Endothelial cell of umbilical vein (primary cell): ENCODE measurements around the gene MYOG. TPM values are rescaled to one million over a fixed set of nuclear protein-coding genes. Genes with fewer than 3 reads are reported as not detected.

Experiments used
- BruUV-seq: library from RNA; stranded (reverse); fragments of 400-500 nt; replicated peaks from 2 replicates; lab custom pipeline; 2021; lab: Mats Ljungman, UMichigan
- CTCF ChIA-PET: fragments of 300-600, 350-600 bp; sonication (Branson Sonifier 250); formaldehyde crosslinking; loops from one replicate; lab custom pipeline; 2021; ENCODE audit warnings: antibody characterized with exemption, inconsistent platforms; lab: Charles Lee
- POLR2A ChIA-PET: fragments of 300-600, 350-600 bp; sonication (Branson Sonifier 250); formaldehyde crosslinking; loops from one replicate; lab custom pipeline; 2021; ENCODE audit warnings: antibody characterized with exemption, inconsistent platforms; lab: Charles Lee
- DNase-seq: peaks from one replicate; pipeline ENCODE4 v3.0.0-alpha.2; 2011; ENCODE audit warnings: low read depth, low spot score
- FAIRE-seq: peaks from 2 replicates; lab custom pipeline; 2011; peaks lifted over from hg19 to GRCh38; lab: Jason Lieb, UNC
- H2AFZ ChIP-seq: 2 replicates; pipeline ENCODE4 v1.6.0; 2012; ENCODE audit warnings: low read depth, low read length, control low read depth, inconsistent platforms
- H3K27ac ChIP-seq: 2 replicates; pipeline ENCODE4 v1.5.1; 2011; ENCODE audit warnings: low read depth, mild to moderate bottlenecking, control low read depth, low read length, moderate library complexity; ENCODE audit not compliant: insufficient read depth
- H3K27me3 ChIP-seq, 2 experiments: 2 replicates each; pipeline versions ENCODE4 v1.6.0 to v1.6.1; 2011; ENCODE audit warnings: low read length in 2 of 2, mixed read lengths in 1 of 2; ENCODE audit not compliant: control insufficient read depth in 2 of 2, insufficient read depth in 2 of 2
- H3K36me3 ChIP-seq, 2 experiments: 2 replicates in 1 of 2; 3 replicates in 1 of 2; pipeline ENCODE4 v1.5.1; 2011; ENCODE audit warnings: low read length in 2 of 2, mild to moderate bottlenecking in 1 of 2, moderate library complexity in 1 of 2; ENCODE audit not compliant: control insufficient read depth in 2 of 2, insufficient read depth in 2 of 2; ENCODE audit errors: extremely low read depth in 1 of 2
- H3K4me1 ChIP-seq: 3 replicates; pipeline ENCODE4 v1.5.1; 2011; ENCODE audit warnings: mild to moderate bottlenecking, low read length; ENCODE audit not compliant: control insufficient read depth, insufficient read depth; ENCODE audit errors: extremely low read depth
- H3K4me2 ChIP-seq: 2 replicates; pipeline ENCODE4 v1.6.1; 2011; ENCODE audit warnings: low read length, control low read depth, mixed read lengths; ENCODE audit not compliant: insufficient read depth
- H3K4me3 ChIP-seq, 3 experiments: fragments of 200-600 bp in 1 of 3; sonication (generic), shearing (Covaris generic) in 1 of 3; replicated peaks in 1 of 3; 2 replicates each; pipeline ENCODE4 v1.5.1; 2011 to 2016; ENCODE audit warnings: control low read depth in 3 of 3, low read length in 3 of 3, mild to moderate bottlenecking in 2 of 3, inconsistent platforms in 1 of 3, low read depth in 1 of 3, moderate library complexity in 1 of 3; ENCODE audit not compliant: insufficient read depth in 1 of 3
- H3K79me2 ChIP-seq: 2 replicates; pipeline ENCODE4 v1.6.0; 2012; ENCODE audit warnings: low read length, inconsistent platforms; ENCODE audit not compliant: control insufficient read depth, insufficient read depth
- H3K9ac ChIP-seq: replicated peaks from 2 replicates; pipeline ENCODE3; 2011; ENCODE audit warnings: low read length, control low read depth; ENCODE audit not compliant: insufficient read depth; ENCODE audit errors: extremely low read depth
- H3K9me1 ChIP-seq: replicated peaks from 3 replicates; pipeline ENCODE4 v1.6.0; 2011; ENCODE audit warnings: mild to moderate bottlenecking, low read length; ENCODE audit not compliant: control insufficient read depth, insufficient read depth; ENCODE audit errors: extremely low read depth
- H3K9me3 ChIP-seq: replicated peaks from 2 replicates; pipeline ENCODE4 v1.5.1; 2012; ENCODE audit warnings: low read length, inconsistent platforms; ENCODE audit not compliant: control insufficient read depth, insufficient read depth
- H4K20me1 ChIP-seq: replicated peaks from 2 replicates; pipeline ENCODE3; 2011; ENCODE audit warnings: mild to moderate bottlenecking, low read length; ENCODE audit not compliant: control insufficient read depth, insufficient read depth; ENCODE audit errors: extremely low read depth
- EZH2 ChIP-seq: IDR thresholded peaks from 2 replicates; pipeline ENCODE4 v1.6.1; 2012; ENCODE audit warnings: borderline replicate concordance, low read depth, mild to moderate bottlenecking, moderate library complexity, low read length, inconsistent platforms; ENCODE audit not compliant: severe bottlenecking
- FOS ChIP-seq: IDR thresholded peaks from 2 replicates; pipeline ENCODE4 v1.6.1; 2011; ENCODE audit warnings: mild to moderate bottlenecking, low read length, moderate library complexity, borderline replicate concordance; ENCODE audit not compliant: insufficient read depth
- GATA2 ChIP-seq: IDR thresholded peaks from 2 replicates; pipeline ENCODE4 v1.7.0; 2011; ENCODE audit warnings: low read depth, mild to moderate bottlenecking, moderate library complexity, mixed read lengths, low read length; ENCODE audit not compliant: insufficient read length, insufficient read depth
- JUN ChIP-seq: IDR thresholded peaks from 2 replicates; pipeline ENCODE4 v1.6.1; 2011; ENCODE audit warnings: borderline replicate concordance, low read depth; ENCODE audit not compliant: insufficient read length, insufficient read depth
- MAX ChIP-seq: IDR thresholded peaks from 2 replicates; pipeline ENCODE4 v1.6.1; 2011; ENCODE audit not compliant: insufficient read depth, insufficient read length
- POLR2A ChIP-seq: IDR thresholded peaks from 2 replicates; pipeline ENCODE4 v1.6.1; 2012; ENCODE audit warnings: low read depth, mild to moderate bottlenecking, control low read depth, low read length
- POLR2AphosphoS5 ChIP-seq: IDR thresholded peaks from 2 replicates; pipeline ENCODE4 v1.6.1; 2012; ENCODE audit warnings: low read depth, mild to moderate bottlenecking, control low read depth, low read length, moderate library complexity; ENCODE audit not compliant: insufficient read depth
- dilution Hi-C: fragments of 300-500 bp; cut with MboI; formaldehyde crosslinking; loops from one replicate; pipeline ENCODE4 v1.15.0; 2019; ENCODE audit warnings: low sequenced_read_pairs; ENCODE audit not compliant: extremely low pct_ligation_motif_present
- intact Hi-C: fragments of 100-400 bp; cut with micrococcal nuclease; formaldehyde crosslinking; loops from one replicate; pipeline ENCODE4 v1.10.0; 2022
- polyA plus RNA-seq, 4 experiments: library from polyadenylated mRNA; depleted of rRNA in 3 of 4; stranded (reverse) in 3 of 4; unstranded in 1 of 4; fragments of >200 nt; gene quantifications; 2 replicates each; pipeline versions ENCODE4 v1.2.1 to v1.2.3, GENCODE V29; 2011 to 2012; ENCODE audit warnings: missing spikeins in 1 of 4
- total RNA-seq: library from RNA; stranded (reverse); gene quantifications from 2 replicates; pipeline ENCODE4 v1.2.3, GENCODE V29; 2021
- TF ChIP-seq, protein P1 (sequence below), 2 donors: IDR thresholded peaks; 1 replicate in 1 of 2; 2 replicates in 1 of 2; pipeline ENCODE4 v1.5.1; 2011; ENCODE audit warnings: low read length in 2 of 2, mild to moderate bottlenecking in 2 of 2, moderate library complexity in 2 of 2, control low read depth in 1 of 2, inconsistent platforms in 1 of 2, low read depth in 1 of 2; ENCODE audit not compliant: insufficient read depth in 1 of 2; ENCODE audit errors: extremely low read depth in 1 of 2

MYOG gene
- total and polyA plus RNA-seq, 2 donors (not counting 3 experiments of a cell fraction or from before 2014, with no cell fraction given) = not detected

- Histone ChIP-seq H3K4me3 (no peak overlapping the region), H3K4me2 (no peak overlapping the region), H3K27ac (no peak overlapping the region), H3K4me1 (no peaks in the 10 kb centered on the region), H3K9me1 (no peaks in the 10 kb centered on the region), H3K79me2 (no peaks in the 10 kb centered on the region), H3K9ac (no peak overlapping the region), H3K27me3 (peaks cover 0 to 16% of the 10 kb centered on the region in 2 experiments), H3K36me3 (no peaks in the 10 kb centered on the region), H4K20me1 (no peaks in the 10 kb centered on the region), H2AFZ (no peak overlapping the region), H3K9me3 (no peaks in the 10 kb centered on the region)
- POLR2A ChIA-PET = no interaction called here
- dilution Hi-C loops = no loop called here
- CTCF ChIA-PET = interaction anchor here (1.0 to 4.5 kb wide), 4 partner anchors 135 to 231 kb away, joined by 4 to 42 read pairs (median 16); no protein-coding TSS in a partner anchor
- FAIRE-seq (no peak), DNase-seq (no peak)
- no TSS peak for BruUV-seq
- intact Hi-C loops = loop anchor here (5.0 to 10.0 kb wide), 2 partner anchors 80 to 287 kb away; no protein-coding TSS in a partner anchor
- no peak for TF ChIP-seq MAX
- TF ChIP-seq GATA2 = no peak
- no peak for TF ChIP-seq EZH2
- TF ChIP-seq POLR2A = no peak
- TF ChIP-seq FOS = no peak
- TF ChIP-seq, protein P1, sequence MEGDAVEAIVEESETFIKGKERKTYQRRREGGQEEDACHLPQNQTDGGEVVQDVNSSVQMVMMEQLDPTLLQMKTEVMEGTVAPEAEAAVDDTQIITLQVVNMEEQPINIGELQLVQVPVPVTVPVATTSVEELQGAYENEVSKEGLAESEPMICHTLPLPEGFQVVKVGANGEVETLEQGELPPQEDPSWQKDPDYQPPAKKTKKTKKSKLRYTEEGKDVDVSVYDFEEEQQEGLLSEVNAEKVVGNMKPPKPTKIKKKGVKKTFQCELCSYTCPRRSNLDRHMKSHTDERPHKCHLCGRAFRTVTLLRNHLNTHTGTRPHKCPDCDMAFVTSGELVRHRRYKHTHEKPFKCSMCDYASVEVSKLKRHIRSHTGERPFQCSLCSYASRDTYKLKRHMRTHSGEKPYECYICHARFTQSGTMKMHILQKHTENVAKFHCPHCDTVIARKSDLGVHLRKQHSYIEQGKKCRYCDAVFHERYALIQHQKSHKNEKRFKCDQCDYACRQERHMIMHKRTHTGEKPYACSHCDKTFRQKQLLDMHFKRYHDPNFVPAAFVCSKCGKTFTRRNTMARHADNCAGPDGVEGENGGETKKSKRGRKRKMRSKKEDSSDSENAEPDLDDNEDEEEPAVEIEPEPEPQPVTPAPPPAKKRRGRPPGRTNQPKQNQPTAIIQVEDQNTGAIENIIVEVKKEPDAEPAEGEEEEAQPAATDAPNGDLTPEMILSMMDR (IDR thresholded peaks at IDR 0.05; ENCODE audit: extremely low read depth in 1 of 2, insufficient read depth in 1 of 2, low read depth in 1 of 2, low read length in 2 of 2) = no peak
- no peak for TF ChIP-seq POLR2AphosphoS5
- TF ChIP-seq JUN = no peak
Observed at GRCh38 chr1:203037509-203038190, 48.2 kb downstream of the MYOG start.
